H54 (cell line): ENCODE measurements around the gene ARID3A.
"Not testable (repeated sequence)": the region's sequence is repeated elsewhere in the genome, so short reads cannot be mapped to it uniquely, and the experiment has no call there.

Experiments used
- DNase-seq: peaks from one replicate; pipeline ENCODE4 v3.0.0; 2011; ENCODE audit warnings: low spot score, mixed read lengths; ENCODE audit not compliant: insufficient read length
- FAIRE-seq: peaks from 3 replicates; lab custom pipeline; 2011; peaks lifted over from hg19 to GRCh38; lab: Jason Lieb, UNC
- POLR2A ChIP-seq: IDR thresholded peaks from 2 replicates; pipeline ENCODE4 v1.6.1; 2011; ENCODE audit warnings: low read depth, mild to moderate bottlenecking, low read length

ARID3A gene

GRCh38 chr19:885536-886224, 40.2 kb upstream of the ARID3A start:
- TF ChIP-seq POLR2A = no peak
- no peak for FAIRE-seq
- no peak for DNase-seq

DNA sequence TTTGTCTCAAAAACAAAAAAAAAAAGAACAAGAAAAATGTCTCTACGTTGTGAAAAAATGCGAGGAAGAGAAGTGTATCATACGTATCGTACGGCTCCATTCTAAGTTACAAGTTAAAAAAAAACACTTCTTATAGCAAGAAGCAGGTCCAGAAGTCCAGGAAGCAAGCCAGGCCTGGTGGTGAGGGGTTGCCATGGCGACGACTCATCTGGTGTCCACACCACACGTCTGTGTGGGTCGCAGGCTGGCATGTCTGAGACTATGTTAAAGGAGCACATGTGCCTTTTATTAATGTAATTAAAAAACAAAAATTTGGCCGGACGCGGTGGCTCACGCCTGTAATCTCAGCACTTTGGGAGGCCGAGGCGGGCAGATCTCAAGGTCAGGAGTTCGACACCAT, 38.8 kb upstream of the ARID3A start:
- no peak for TF ChIP-seq POLR2A
- no peak for DNase-seq
- FAIRE-seq = no peak

GRCh38 chr19:887599-887998, 38.2 kb upstream of the ARID3A start:
- TF ChIP-seq POLR2A = no peak
- FAIRE-seq = no peak
- no peak for DNase-seq

DNA sequence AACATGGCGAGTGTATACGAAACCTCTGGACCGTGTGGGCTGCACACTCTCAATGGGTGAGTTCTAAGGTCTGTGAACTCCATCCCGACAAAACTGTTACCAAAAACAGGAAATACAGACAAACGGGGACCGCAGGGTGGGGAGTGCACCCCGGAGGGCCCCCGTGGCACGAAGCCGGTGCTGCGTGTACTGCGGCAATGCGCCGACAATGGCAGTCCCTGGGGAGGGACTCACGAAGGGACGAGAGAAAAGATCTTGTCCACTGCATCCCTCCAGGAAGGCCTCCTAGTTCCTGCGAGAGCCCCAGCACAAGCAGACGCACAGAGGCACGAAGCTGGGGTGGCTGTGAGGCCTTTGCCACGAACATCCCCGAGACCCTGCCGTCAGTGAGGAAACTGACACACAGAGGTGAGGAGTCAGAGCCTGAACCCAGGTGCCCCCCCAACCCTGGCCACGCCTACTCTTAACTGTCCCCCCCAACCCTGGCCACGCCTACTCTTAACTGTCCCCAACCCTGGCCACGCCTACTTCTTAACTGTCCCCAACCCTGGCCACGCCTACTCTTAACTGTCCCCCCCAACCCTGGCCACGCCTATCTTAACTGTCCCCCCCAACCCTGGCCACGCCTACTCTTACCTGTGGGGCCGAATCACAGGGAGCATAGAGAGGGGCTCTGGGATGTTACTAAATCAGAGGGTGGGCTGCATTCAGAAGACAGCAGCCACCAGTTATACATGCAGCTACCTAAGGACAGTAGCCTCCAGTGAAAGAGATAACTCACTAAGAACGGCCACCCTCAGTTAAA, 37.1 kb upstream of the ARID3A start:
- TF ChIP-seq POLR2A = no peak
- FAIRE-seq (no peak), DNase-seq (no peak)

DNA sequence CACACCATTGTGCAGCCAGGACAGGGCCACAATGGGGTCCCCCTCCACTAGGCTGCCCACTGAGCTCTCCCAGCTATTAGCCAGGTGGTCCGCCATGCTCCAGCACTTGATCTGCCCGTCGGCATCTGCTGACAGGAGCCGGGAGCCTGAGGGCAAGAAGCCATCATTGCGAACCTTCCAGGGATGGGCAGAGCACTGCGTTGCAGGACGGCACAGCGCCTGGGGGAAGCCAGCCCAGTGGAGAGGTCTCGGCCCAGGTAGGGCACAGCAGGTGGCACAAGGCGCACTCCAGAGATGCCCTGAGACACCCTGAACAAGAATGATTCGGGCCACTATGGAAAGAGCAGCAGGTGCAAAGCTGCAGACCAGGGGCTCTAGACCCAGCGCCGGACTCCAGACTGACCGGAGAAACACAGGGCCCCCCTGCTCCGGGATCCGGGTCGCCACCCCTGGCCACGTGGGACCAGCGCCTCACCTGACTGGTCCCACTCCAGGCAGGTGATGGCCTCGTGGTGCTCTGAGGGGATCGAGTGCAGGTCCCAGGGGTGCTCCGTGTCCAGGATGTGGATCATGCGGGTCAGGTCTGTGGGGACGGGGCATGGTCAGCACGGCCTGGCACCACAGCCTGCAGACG, 36.1 kb upstream of the ARID3A start:
- DNase-seq = no peak
- TF ChIP-seq POLR2A = no peak
- no peak for FAIRE-seq

DNA sequence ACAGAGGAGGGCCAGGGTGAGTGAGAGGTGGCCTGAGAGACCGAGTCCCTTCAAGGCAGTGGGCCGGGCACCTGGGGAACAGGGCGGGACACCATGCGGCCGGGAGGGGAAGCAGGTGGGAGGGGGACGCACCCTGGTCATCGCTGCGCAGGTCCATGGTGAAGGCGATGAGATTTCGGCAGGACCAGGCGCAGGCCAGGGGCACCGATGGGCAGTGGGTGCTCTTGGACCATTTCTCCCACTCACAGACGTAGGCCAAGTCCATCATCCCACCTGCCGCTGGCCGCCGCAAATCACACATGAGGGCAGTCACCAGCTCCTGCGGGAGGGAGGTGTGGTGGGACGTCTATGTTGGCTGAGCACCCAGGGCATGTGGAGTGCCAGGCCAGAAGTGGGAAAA, 35.0 kb upstream of the ARID3A start:
- FAIRE-seq (no peak), DNase-seq (no peak)
- TF ChIP-seq POLR2A = no peak

GRCh38 chr19:891421-892200, 34.2 kb upstream of the ARID3A start:
- DNase-seq, FAIRE-seq: not testable (repeated sequence)

DNA sequence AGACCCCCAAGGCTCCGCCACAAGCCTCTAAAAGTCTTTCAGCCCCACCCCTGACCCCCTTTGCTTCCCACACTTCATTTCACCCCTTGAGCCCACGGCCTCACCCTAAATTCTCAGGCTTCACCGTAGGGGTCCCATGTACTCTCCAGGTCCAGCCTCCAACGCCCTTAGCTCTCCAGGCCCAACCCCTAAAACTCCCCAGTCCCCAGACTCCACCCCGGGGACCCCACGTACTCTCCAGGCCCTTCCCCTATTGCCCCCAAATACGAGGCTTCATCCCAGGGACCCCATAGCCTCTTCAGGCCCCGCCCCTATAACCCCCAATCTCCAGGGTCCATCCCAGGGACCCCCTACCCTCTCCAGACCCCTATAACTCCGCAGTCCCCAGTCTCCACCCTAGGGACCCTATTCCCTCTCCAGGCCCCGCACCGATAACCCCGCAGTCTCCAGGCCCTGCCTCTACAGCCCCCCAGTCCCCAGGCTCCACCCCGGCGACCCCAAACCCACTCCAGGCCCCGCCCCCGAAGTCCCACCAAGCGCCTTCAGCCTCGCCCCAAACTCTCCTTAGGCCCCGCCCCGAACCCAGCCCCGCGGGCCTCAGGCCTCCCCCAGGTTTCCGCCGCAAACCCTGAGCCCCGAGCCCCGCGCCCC, 33.5 kb upstream of the ARID3A start:
- DNase-seq (no peak), FAIRE-seq (no peak)
- no peak for TF ChIP-seq POLR2A

DNA sequence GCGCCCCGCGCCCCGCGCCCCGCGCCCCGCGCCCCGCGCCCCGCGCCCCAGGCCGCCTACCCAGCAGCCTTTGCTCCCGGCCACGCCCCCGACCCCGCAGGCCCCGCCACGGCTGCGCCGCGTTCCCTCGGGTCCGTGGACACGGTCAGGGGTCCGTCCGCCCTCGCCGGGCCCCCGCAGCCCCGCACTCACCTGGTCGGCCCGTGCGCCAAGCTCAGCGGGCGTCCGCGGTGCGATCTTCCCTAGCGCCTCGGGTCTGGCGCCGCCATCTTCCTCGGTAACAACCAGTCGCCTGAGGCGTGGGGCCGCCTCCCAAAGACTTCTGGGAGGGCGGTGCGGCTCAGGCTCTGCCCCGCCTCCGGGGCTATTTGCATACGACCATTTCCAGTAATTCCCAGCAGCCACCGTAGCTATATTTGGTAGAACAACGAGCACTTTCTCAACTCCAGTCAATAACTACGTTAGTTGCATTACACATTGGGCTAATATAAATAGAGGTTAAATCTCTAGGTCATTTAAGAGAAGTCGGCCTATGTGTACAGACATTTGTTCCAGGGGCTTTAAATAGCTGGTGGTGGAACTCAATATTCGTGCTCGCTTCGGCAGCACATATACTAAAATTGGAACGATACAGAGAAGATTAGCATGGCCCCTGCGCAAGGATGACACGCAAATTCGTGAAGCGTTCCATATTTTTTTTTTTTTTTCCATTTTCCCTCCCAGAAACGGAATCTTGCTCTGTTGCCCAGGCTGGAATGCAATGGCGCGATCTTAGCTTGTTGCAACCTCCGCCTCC, 32.7 kb upstream of the ARID3A start, which contains the start of the genes MED16 and RNU6-9:
TSS of gene MED16 (minus strand) at position 294 of the 796 bp plus-strand sequence. CDS start 2,056 bp downstream, outside the sequence.
TSS of gene RNU6-9 (plus strand) at position 591 of the 796 bp plus-strand sequence.
- DNase-seq (peak; percentile 98), FAIRE-seq (no peak)
- peak; percentile 71 for TF ChIP-seq POLR2A

GRCh38 chr19:896434-896833, 29.4 kb upstream of the ARID3A start:
- no peak for TF ChIP-seq POLR2A
- DNase-seq = no peak
- FAIRE-seq = no peak

DNA sequence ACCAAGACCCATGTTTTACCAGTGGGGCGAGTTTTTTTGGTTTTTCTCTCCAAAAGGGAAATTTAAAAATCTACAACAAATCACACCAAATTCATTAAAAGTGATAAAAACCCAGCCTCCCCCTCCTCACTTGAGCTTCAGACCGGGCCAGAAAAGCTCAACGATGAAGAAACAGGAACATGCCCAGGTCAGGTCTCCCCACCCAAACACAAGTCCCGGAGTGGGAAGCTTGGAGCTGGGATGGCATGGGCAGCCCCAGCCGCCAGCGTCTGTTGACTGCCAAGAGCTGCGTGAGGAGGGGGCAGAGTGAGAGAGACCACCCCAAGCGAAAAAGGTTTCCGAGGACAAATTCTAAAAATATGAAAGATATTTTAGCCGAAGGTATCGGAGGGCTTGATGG, 28.8 kb upstream of the ARID3A start:
- no peak for FAIRE-seq
- no peak for TF ChIP-seq POLR2A
- DNase-seq = no peak

DNA sequence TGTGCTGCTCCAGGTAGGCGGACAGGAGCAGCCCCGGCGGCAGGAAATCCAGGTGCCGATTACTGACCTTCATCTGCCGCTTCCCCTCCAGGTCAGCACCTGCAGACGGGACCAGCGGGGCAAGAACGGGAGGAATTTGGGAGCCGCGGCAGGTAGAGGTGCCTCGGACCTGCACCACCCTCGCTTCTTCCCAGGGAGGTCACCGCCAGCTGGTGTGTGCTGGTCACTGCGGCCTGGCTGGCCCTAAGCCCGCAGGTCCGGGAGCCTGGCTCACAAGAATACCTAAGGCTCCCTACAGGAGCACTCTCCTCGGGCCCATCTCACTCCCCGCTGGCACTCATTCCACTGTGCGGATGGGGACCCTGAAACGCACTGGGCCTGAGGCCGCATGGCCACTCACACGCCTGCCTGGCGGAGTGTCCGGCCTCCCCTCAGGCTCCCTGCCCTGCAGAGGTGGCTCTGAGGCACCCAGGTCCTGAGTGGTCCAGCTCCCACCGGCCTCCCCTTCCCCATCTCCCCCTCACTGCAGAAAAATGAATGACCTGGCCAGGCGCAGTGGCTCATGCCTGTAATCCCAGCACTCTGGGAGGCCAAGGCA, 28.3 kb upstream of the ARID3A start:
- DNase-seq = no peak
- no peak for TF ChIP-seq POLR2A
- FAIRE-seq = no peak
